Right lobe of liver (tissue), 4 donors: ENCODE data around the gene STX2.

Source experiments
- CTCF ChIP-seq, 4 donors: fragments of 200-600 bp in 3 of 4; fragments of 450-650 bp in 1 of 4; IDR thresholded peaks; one replicate each; pipeline versions ENCODE4 v1.5.1 to v1.8.0; 2016 to 2022; ENCODE audit warnings: antibody characterized with exemption in 4 of 4, mild to moderate bottlenecking in 2 of 4
- POLR2A ChIP-seq: fragments of 450-650 bp; IDR thresholded peaks from one replicate; pipeline ENCODE4 v1.6.1; 2017; ENCODE audit warnings: antibody characterized with exemption, mild to moderate bottlenecking
- donor health status: DM: no; HTN: no; CAD: no.
- donor health status: DM: no; HTN: no; CAD: no.
- donor health status: DM: no; HTN: yes; CAD: no.

GRCh38 chr12:130803702-130804101, 35.3 kb downstream of the STX2 start:
- TF ChIP-seq CTCF (IDR thresholded peaks at IDR 0.05) (no peak), POLR2A (no peak)
